GM23338 (cell line): ENCODE data around the gene MYL12B. TPM values are rescaled to one million over a fixed set of nuclear protein-coding genes. Genes with fewer than 3 reads are reported as not detected.

ENCODE experiments used
- ATAC-seq: fragments of 200-7000 bp; cut with Tn5 transposase; 3 replicates; pipeline ENCODE4 v1.9.1; 2020
- DNase-seq: peaks from one replicate; pipeline ENCODE4 v3.0.0-alpha.2; 2015; ENCODE audit warnings: low spot score
- H2AFZ ChIP-seq: fragments of 200-600 bp; sonication (generic); 2 replicates; pipeline ENCODE4 v1.8.0; 2016; ENCODE audit warnings: antibody characterized with exemption, mild to moderate bottlenecking, moderate library complexity
- H3F3A ChIP-seq: fragments of 200-600 bp; sonication (generic); replicated peaks from 2 replicates; pipeline ENCODE4 v1.8.0; 2017; ENCODE audit warnings: antibody characterized with exemption, mixed run types, low read depth
- H3K27ac ChIP-seq: fragments of 200-600 bp; sonication (generic); 2 replicates; pipeline ENCODE4 v1.6.1; 2016; ENCODE audit warnings: low read depth
- H3K27me3 ChIP-seq: fragments of 200-600 bp; sonication (generic); 2 replicates; pipeline ENCODE4 v1.8.0; 2016; ENCODE audit warnings: mild to moderate bottlenecking, mixed run types, moderate library complexity; ENCODE audit not compliant: insufficient read depth
- H3K36me3 ChIP-seq: fragments of 200-600 bp; sonication (generic); 2 replicates; pipeline ENCODE4 v1.8.0; 2016; ENCODE audit warnings: mild to moderate bottlenecking; ENCODE audit not compliant: insufficient read depth
- H3K4me1 ChIP-seq: fragments of 200-600 bp; sonication (generic); 2 replicates; pipeline ENCODE4 v1.8.0; 2016; ENCODE audit warnings: mild to moderate bottlenecking, moderate library complexity; ENCODE audit not compliant: insufficient read depth
- H3K4me2 ChIP-seq: fragments of 200-600 bp; sonication (generic); 2 replicates; pipeline ENCODE4 v1.7.1; 2017; ENCODE audit warnings: mixed run types
- H3K4me3 ChIP-seq: fragments of 200-600 bp; sonication (generic); 2 replicates; pipeline ENCODE4 v1.6.1; 2016; ENCODE audit warnings: mixed run types
- H3K79me2 ChIP-seq: fragments of 200-600 bp; sonication (generic); replicated peaks from 2 replicates; pipeline ENCODE4 v1.8.0; 2017; ENCODE audit warnings: mild to moderate bottlenecking; ENCODE audit not compliant: insufficient read depth
- H3K9me2 ChIP-seq: fragments of 200-600 bp; sonication (generic); 2 replicates; pipeline ENCODE4 v1.8.0; 2017; ENCODE audit not compliant: insufficient read depth
- H4K20me1 ChIP-seq: fragments of 200-600 bp; sonication (generic); replicated peaks from 2 replicates; pipeline ENCODE4 v1.8.0; 2017; ENCODE audit warnings: mild to moderate bottlenecking; ENCODE audit not compliant: insufficient read depth
- H3K27ac Mint-ChIP-seq: 2 replicates; pipeline ENCODE4 v1.8.0; 2020; ENCODE audit warnings: inconsistent platforms, mild to moderate bottlenecking, moderate library complexity, mixed read lengths
- H3K27me3 Mint-ChIP-seq: 3 replicates; pipeline ENCODE4 v1.8.0; 2022; ENCODE audit warnings: low read depth, mild to moderate bottlenecking, moderate library complexity, mixed read lengths, inconsistent platforms; ENCODE audit not compliant: insufficient read depth, poor library complexity
- H3K36me3 Mint-ChIP-seq: 3 replicates; pipeline ENCODE4 v1.8.0; 2021; ENCODE audit warnings: low read depth, mild to moderate bottlenecking, inconsistent platforms, moderate library complexity, mixed read lengths
- H3K4me1 Mint-ChIP-seq: 3 replicates; pipeline ENCODE4 v1.8.0; 2020; ENCODE audit warnings: mild to moderate bottlenecking, inconsistent platforms, mixed read lengths
- H3K4me3 Mint-ChIP-seq: 3 replicates; pipeline ENCODE4 v1.8.0; 2021; ENCODE audit warnings: moderate library complexity, mild to moderate bottlenecking, inconsistent platforms, mixed read lengths
- H3K9me3 Mint-ChIP-seq: 3 replicates; pipeline ENCODE4 v1.8.0; 2020; ENCODE audit warnings: moderate library complexity, mild to moderate bottlenecking, inconsistent platforms, mixed read lengths
- CREB1 ChIP-seq: fragments of 250-450 bp; sonication (Bioruptor Pico); IDR thresholded peaks from 2 replicates; pipeline ENCODE4 v1.5.0; 2020; ENCODE audit warnings: low read depth, mild to moderate bottlenecking, moderate library complexity
- CTCF ChIP-seq, 2 experiments: fragments of 200-600 bp in 1 of 2; sonication (generic) in 1 of 2; conservative IDR thresholded peaks; 2 replicates each; pipeline versions ENCODE4 v1.5.1 to v1.6.1; 2016 to 2017; ENCODE audit warnings: antibody characterized with exemption in 2 of 2, low read depth in 2 of 2, mild to moderate bottlenecking in 2 of 2, moderate library complexity in 1 of 2
- EZH2 ChIP-seq: fragments of 200-600 bp; sonication (generic); IDR thresholded peaks from one replicate; pipeline ENCODE4 v1.8.0; 2017; ENCODE audit warnings: antibody characterized with exemption, mild to moderate bottlenecking, low read depth; ENCODE audit not compliant: unreplicated experiment
- JUNB ChIP-seq: IDR thresholded peaks from one replicate; pipeline ENCODE4 v1.6.1; 2016; ENCODE audit warnings: antibody characterized with exemption; ENCODE audit not compliant: unreplicated experiment
- NANOG ChIP-seq: IDR thresholded peaks from 2 replicates; pipeline ENCODE4 v1.6.1; 2016; ENCODE audit warnings: antibody characterized with exemption, borderline replicate concordance
- POLR2AphosphoS5 ChIP-seq: IDR thresholded peaks from 2 replicates; pipeline ENCODE4 v1.6.1; 2016; ENCODE audit warnings: antibody characterized with exemption, low read depth
- REST ChIP-seq: IDR thresholded peaks from one replicate; pipeline ENCODE4 v1.6.1; 2018; ENCODE audit warnings: antibody characterized with exemption; ENCODE audit not compliant: unreplicated experiment
- STAT1 ChIP-seq: IDR thresholded peaks from one replicate; pipeline ENCODE4 v1.6.1; 2016; ENCODE audit warnings: antibody characterized with exemption; ENCODE audit not compliant: unreplicated experiment
- ZNF114 ChIP-seq: fragments of 250-450 bp; sonication (Bioruptor Pico); IDR thresholded peaks from 2 replicates; pipeline ENCODE4 v1.5.0; 2020; ENCODE audit warnings: mild to moderate bottlenecking, moderate library complexity
- ZNF331 ChIP-seq: fragments of 250-450 bp; sonication (Bioruptor Pico); IDR thresholded peaks from 2 replicates; pipeline ENCODE4 v1.5.0; 2020; ENCODE audit warnings: low read depth, mild to moderate bottlenecking, moderate library complexity
- ZNF462 ChIP-seq: fragments of 250-450 bp; sonication (Bioruptor Pico); IDR thresholded peaks from 2 replicates; pipeline ENCODE4 v1.5.0; 2020; ENCODE audit warnings: mild to moderate bottlenecking, moderate library complexity
- polyA plus RNA-seq: library from polyadenylated mRNA; unstranded; fragments of >200 nt; fragmentation: Nextera tagmentation; extraction: Ambion mirVana; gene quantifications from 2 replicates; pipeline ENCODE4 v1.2.1, GENCODE V29; 2016
- total RNA-seq: library from RNA; depleted of rRNA; stranded (reverse); fragments of >200 nt; shearing (Covaris generic); gene quantifications from 2 replicates; pipeline ENCODE4 v1.2.3, GENCODE V29; 2014

Gene MYL12B
- total and polyA plus RNA-seq, 2 experiments from 2014 or later, result 165 to 330 TPM

- TF ChIP-seq REST, result no peak
Observed at GRCh38 chr18:3269914-3270299, 8.0 kb downstream of the MYL12B start (continued).

GRCh38 chr18:3273042-3273441 lies 11.1 kb downstream of the MYL12B start:
- ATAC-seq (no peak), DNase-seq (no peak)
- H3K36me3 ChIP-seq, result peaks cover 19% of the 10 kb centered on the region; the same call in 1 of the 2 replicates
- no peaks in the 10 kb centered on the region for H3K9me3 Mint-ChIP-seq
- H3K27me3 Mint-ChIP-seq, result no peaks in the 10 kb centered on the region
- H3K36me3 Mint-ChIP-seq, result peaks cover 29% of the 10 kb centered on the region
- H3K27me3 ChIP-seq, result no peaks in the 10 kb centered on the region
- H3K9me2 ChIP-seq, result no peaks in the 10 kb centered on the region
- H3K27ac Mint-ChIP-seq, result no peak overlapping the region
- H3K4me3 Mint-ChIP-seq, result no peak overlapping the region
- H3K27ac ChIP-seq, result no peak overlapping the region
- H3F3A ChIP-seq, result no peaks in the 10 kb centered on the region
- H3K79me2 ChIP-seq, result peaks cover 53% of the 10 kb centered on the region
- H3K4me1 ChIP-seq, result peaks cover 12% of the 10 kb centered on the region
- no peak overlapping the region for H3K4me2 ChIP-seq
- no peak overlapping the region for H2AFZ ChIP-seq
- H3K4me1 Mint-ChIP-seq, result peaks cover 25% of the 10 kb centered on the region
- H3K4me3 ChIP-seq, result no peak overlapping the region
- H4K20me1 ChIP-seq, result peaks cover 11% of the 10 kb centered on the region
- TF ChIP-seq REST (no peak), NANOG (no peak), JUNB (no peak), CTCF (conservative IDR thresholded peaks at IDR 0.05; ENCODE audit: low read depth in 2 of 2) (no peak), CREB1 (CRISPR knock-in tag) (no peak), POLR2AphosphoS5 (no peak), STAT1 (no peak), ZNF331 (CRISPR knock-in tag) (no peak), EZH2 (no peak), ZNF114 (CRISPR knock-in tag) (no peak), ZNF462 (CRISPR knock-in tag) (no peak)
